PC-9 (cell line): ENCODE measurements around the gene GPRC6A.

ENCODE experiments used
- EZH2 ChIP-seq: fragments of 200-600 bp; sonication (generic); IDR thresholded peaks from 2 replicates; pipeline ENCODE4 v1.8.0; 2017; ENCODE audit warnings: antibody characterized with exemption, low read depth
- TF ChIP-seq, protein P1 (sequence below): fragments of 200-600 bp; sonication (generic); conservative IDR thresholded peaks from 2 replicates; pipeline ENCODE4 v1.6.1; 2017; ENCODE audit warnings: mixed run types, antibody characterized with exemption, mild to moderate bottlenecking, moderate library complexity

DNA sequence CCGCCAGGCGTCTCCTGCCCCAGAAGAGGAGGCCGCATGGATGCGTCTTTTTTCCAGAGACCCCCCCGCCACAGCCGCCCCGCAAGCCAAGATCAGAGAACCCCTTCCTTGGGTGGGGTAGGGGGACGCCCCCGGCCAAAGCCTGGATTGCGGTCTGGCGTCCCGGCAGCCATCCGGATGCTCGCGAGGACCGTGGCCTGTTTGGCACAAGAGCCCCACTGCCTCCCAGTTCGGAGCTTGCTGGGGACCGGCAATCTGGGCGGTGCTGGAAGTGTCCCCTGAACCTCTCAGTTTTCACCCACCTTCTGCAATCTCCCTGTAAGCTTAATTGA, 64.3 kb downstream of the GPRC6A start:
- TF ChIP-seq, protein P1, sequence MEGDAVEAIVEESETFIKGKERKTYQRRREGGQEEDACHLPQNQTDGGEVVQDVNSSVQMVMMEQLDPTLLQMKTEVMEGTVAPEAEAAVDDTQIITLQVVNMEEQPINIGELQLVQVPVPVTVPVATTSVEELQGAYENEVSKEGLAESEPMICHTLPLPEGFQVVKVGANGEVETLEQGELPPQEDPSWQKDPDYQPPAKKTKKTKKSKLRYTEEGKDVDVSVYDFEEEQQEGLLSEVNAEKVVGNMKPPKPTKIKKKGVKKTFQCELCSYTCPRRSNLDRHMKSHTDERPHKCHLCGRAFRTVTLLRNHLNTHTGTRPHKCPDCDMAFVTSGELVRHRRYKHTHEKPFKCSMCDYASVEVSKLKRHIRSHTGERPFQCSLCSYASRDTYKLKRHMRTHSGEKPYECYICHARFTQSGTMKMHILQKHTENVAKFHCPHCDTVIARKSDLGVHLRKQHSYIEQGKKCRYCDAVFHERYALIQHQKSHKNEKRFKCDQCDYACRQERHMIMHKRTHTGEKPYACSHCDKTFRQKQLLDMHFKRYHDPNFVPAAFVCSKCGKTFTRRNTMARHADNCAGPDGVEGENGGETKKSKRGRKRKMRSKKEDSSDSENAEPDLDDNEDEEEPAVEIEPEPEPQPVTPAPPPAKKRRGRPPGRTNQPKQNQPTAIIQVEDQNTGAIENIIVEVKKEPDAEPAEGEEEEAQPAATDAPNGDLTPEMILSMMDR = no peak
- no peak for TF ChIP-seq EZH2
